Karpas-422 (cell line): ENCODE results near the gene JAK2. TPM values are rescaled to one million over a fixed set of nuclear protein-coding genes. Genes with fewer than 3 reads are reported as not detected.

Experiments
- DNase-seq: peaks from one replicate; pipeline ENCODE4 v3.0.0-alpha.2; 2015
- H2AFZ ChIP-seq: fragments of 200-600 bp; sonication (generic); 2 replicates; pipeline ENCODE4 v1.6.1; 2014; ENCODE audit warnings: antibody characterized with exemption, low read length, mixed read lengths
- H3K27ac ChIP-seq: fragments of 200-600 bp; sonication (generic); 2 replicates; pipeline ENCODE4 v1.5.1; 2014; ENCODE audit warnings: mild to moderate bottlenecking, low read length, moderate library complexity
- H3K27me3 ChIP-seq: fragments of 200-600 bp; sonication (generic); 2 replicates; pipeline ENCODE4 v1.6.1; 2014; ENCODE audit warnings: low read length, mixed read lengths
- H3K36me3 ChIP-seq: fragments of 200-600 bp; sonication (generic); 2 replicates; pipeline ENCODE4 v1.6.1; 2014; ENCODE audit warnings: low read length, mixed read lengths; ENCODE audit not compliant: insufficient read depth
- H3K4me1 ChIP-seq: fragments of 200-600 bp; sonication (generic); 2 replicates; pipeline ENCODE4 v1.6.1; 2014; ENCODE audit warnings: mild to moderate bottlenecking, low read length, mixed read lengths
- H3K4me2 ChIP-seq: fragments of 200-600 bp; sonication (generic); 2 replicates; pipeline ENCODE4 v1.6.1; 2014; ENCODE audit warnings: low read length, low read depth, mild to moderate bottlenecking; ENCODE audit not compliant: poor library complexity, severe bottlenecking
- H3K4me3 ChIP-seq: fragments of 200-600 bp; sonication (generic); 2 replicates; pipeline ENCODE4 v1.5.1; 2014; ENCODE audit warnings: mild to moderate bottlenecking, antibody characterized with exemption, low read length, mixed read lengths
- H3K79me2 ChIP-seq: fragments of 200-600 bp; sonication (generic); 2 replicates; pipeline ENCODE4 v1.6.1; 2014; ENCODE audit warnings: mild to moderate bottlenecking, low read length, mixed read lengths
- H3K9ac ChIP-seq: fragments of 200-600 bp; sonication (generic); 2 replicates; pipeline ENCODE4 v1.6.0; 2014; ENCODE audit warnings: low read length
- H3K9me2 ChIP-seq: fragments of 200-600 bp; sonication (generic), shearing (Covaris generic); replicated peaks from 2 replicates; pipeline ENCODE4 v1.6.0; 2014; ENCODE audit warnings: mild to moderate bottlenecking, low read length, moderate library complexity; ENCODE audit not compliant: insufficient read depth
- H3K9me3 ChIP-seq: fragments of 300-700, 200-600 bp; sonication (generic); 2 replicates; pipeline ENCODE4 v1.6.1; 2014; ENCODE audit warnings: low read length, mixed read lengths
- H4K20me1 ChIP-seq: fragments of 200-600 bp; sonication (generic); 2 replicates; pipeline ENCODE4 v1.6.1; 2014; ENCODE audit warnings: mild to moderate bottlenecking, antibody characterized with exemption, low read length, low read depth; ENCODE audit not compliant: insufficient read depth
- total RNA-seq: library from RNA; depleted of rRNA; stranded (reverse); fragments of >200 nt; shearing (Covaris generic); gene quantifications from 2 replicates; pipeline ENCODE4 v1.2.3, GENCODE V29; 2014; ENCODE audit warnings: low replicate concordance

JAK2 gene
- total RNA-seq, 1 experiment from 2014 or later, result 9.6 TPM

DNA sequence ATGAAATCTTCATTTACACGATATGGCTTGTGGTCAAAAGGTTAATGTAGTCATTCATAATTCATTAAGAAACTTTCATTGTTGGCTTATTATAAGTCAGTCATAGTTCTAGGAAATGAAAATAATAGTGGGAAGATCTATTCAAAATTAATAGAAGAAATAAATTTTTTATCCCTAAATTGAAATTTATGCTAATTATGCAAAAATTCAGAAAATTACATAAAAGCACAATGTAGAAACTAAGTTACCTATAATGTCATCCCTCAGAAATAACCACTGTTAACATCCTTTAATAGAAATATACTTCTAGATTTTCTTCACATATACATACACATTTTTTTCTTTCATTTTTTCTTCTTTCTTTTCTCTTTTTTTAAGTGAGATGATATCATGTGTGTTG is 15.9 kb upstream of the JAK2 start:
- no peak for DNase-seq
- no peaks in the 10 kb centered on the region for H3K27me3 ChIP-seq

DNA sequence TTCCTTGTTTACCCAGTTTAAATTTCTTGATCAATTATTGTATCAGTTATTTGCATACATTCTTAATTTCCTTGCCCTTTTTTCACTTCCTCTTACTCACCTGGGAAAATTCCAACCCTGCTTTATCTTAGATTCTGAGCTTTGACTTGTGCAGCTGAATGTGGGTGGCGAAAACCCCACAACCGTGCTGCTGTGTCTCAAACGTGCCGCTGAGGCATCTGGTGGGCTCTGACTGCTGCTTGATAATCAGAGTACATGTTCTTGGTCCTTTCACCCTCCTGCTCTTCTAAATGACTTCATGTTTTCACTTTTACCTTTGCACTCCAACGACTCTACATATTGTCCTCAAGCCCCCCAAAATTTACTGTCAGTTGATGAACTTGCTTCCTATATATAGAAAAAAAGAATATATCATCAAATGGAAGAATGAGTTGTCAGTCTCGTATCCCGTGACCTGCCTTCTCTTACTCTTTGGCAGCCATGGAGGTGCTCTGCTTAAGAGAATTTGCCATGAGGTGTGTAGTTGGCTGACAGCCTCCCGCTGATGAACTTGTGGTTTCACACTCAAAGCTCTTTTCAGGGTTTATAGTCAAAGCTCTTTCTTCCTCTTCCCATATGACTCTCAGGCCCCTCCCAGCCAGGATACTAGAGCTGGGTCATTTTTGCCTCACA is 14.0 kb upstream of the JAK2 start:
- no peaks in the 10 kb centered on the region for H4K20me1 ChIP-seq
- H3K4me3 ChIP-seq, result no peak overlapping the region
- H3K27ac ChIP-seq, result no peak overlapping the region
- no peak for DNase-seq
- H3K36me3 ChIP-seq, result no peaks in the 10 kb centered on the region
- H3K79me2 ChIP-seq, result no peaks in the 10 kb centered on the region
- H3K4me2 ChIP-seq, result peak overlapping the region; percentile 34
- no peaks in the 10 kb centered on the region for H3K27me3 ChIP-seq
- H3K4me1 ChIP-seq, result peaks cover 16% of the 10 kb centered on the region
- no peak overlapping the region for H3K9ac ChIP-seq
- H2AFZ ChIP-seq, result no peak overlapping the region
- H3K9me3 ChIP-seq, result no peaks in the 10 kb centered on the region
- no peaks in the 10 kb centered on the region for H3K9me2 ChIP-seq

More for the DNA sequence above, 15.9 kb upstream of the JAK2 start:
- H2AFZ ChIP-seq, result no peak overlapping the region
- H3K27ac ChIP-seq, result no peak overlapping the region
- no peaks in the 10 kb centered on the region for H3K79me2 ChIP-seq
- H3K9ac ChIP-seq, result no peak overlapping the region
- no peaks in the 10 kb centered on the region for H3K9me3 ChIP-seq
- H3K4me3 ChIP-seq, result no peak overlapping the region
- no peaks in the 10 kb centered on the region for H3K9me2 ChIP-seq
- no peak overlapping the region for H3K4me2 ChIP-seq
- H4K20me1 ChIP-seq, result no peaks in the 10 kb centered on the region
- H3K4me1 ChIP-seq, result peaks cover 16% of the 10 kb centered on the region
- no peaks in the 10 kb centered on the region for H3K36me3 ChIP-seq

- Histone ChIP-seq H3K79me2 (no peaks in the 10 kb centered on the region), H3K9me3 (no peaks in the 10 kb centered on the region), H3K4me3 (no peak overlapping the region), H3K4me1 (peaks cover 9% of the 10 kb centered on the region), H4K20me1 (no peaks in the 10 kb centered on the region), H3K27ac (no peak overlapping the region), H3K36me3 (no peaks in the 10 kb centered on the region), H2AFZ (no peak overlapping the region), H3K27me3 (no peaks in the 10 kb centered on the region), H3K9me2 (no peaks in the 10 kb centered on the region), H3K9ac (no peak overlapping the region), H3K4me2 (no peak overlapping the region)
- no peak for DNase-seq
These were observed 11.8 kb upstream of the JAK2 start for GRCh38 chr9:4973246-4973645.

GRCh38 chr9:4973902-4974301 is 11.2 kb upstream of the JAK2 start:
- Histone ChIP-seq H3K79me2 (no peaks in the 10 kb centered on the region), H4K20me1 (no peaks in the 10 kb centered on the region), H3K4me3 (no peak overlapping the region), H3K4me1 (peaks cover 9% of the 10 kb centered on the region), H3K9ac (no peak overlapping the region), H3K9me2 (no peaks in the 10 kb centered on the region), H3K36me3 (no peaks in the 10 kb centered on the region), H3K27ac (no peak overlapping the region), H3K4me2 (no peak overlapping the region), H2AFZ (no peak overlapping the region), H3K9me3 (no peaks in the 10 kb centered on the region), H3K27me3 (no peaks in the 10 kb centered on the region)
- DNase-seq, result no peak

DNA sequence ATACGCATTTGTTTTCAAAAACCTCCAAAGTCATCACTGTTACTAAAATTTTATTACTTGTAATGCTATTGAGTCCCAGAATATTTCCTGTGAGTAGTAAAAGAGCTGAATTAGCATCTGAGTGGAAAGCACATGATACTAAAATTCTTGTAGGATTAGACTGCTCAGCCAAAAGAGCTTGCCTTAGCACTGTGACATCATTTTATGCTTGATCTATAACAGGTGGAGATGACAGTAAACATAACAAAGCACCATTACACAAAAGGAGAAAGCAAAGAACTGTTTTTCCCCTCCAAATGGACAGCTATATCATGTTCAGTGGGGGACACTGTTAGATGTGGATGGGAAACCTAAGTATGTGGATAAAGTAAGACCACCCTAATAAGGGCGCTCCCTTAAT is 5.8 kb upstream of the JAK2 start:
- H3K79me2 ChIP-seq, result no peaks in the 10 kb centered on the region
- no peak overlapping the region for H3K27ac ChIP-seq
- H3K4me1 ChIP-seq, result peaks cover 11% of the 10 kb centered on the region
- no peak for DNase-seq
- H2AFZ ChIP-seq, result no peak overlapping the region
- H3K9ac ChIP-seq, result no peak overlapping the region
- no peak overlapping the region for H3K4me2 ChIP-seq
- H3K9me2 ChIP-seq, result no peaks in the 10 kb centered on the region
- no peaks in the 10 kb centered on the region for H3K9me3 ChIP-seq
- no peaks in the 10 kb centered on the region for H4K20me1 ChIP-seq
- H3K27me3 ChIP-seq, result no peaks in the 10 kb centered on the region
- H3K4me3 ChIP-seq, result no peak overlapping the region
- no peaks in the 10 kb centered on the region for H3K36me3 ChIP-seq

DNA sequence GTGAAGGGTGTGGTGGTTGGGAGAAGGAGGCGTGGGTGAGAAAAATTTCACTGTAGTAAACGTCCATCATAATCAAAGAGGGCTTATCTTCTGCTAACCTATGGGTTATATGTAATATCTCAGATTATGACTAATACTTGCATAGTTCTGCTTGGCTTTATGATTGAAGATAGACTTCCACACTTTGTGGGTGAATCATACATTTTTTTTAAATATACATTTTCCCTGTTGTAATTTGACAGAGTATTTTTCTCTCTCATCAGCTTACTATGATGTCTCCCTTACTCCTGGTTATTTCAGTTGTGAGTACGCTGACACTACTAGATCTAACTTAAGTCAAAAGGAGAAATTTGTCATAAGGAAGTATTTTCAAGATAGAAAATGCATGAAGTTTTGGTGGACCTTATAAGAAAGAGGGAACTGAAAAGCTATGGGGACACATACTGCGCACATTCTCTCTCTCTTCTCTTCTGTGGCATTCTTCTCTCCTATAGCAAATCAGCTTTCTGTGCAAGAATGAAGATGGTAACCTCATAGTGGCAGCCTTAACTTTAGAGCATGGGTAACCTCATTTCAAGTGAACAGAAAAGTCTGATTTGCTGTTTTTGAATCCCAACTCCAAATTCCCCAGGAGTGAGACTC is 4.9 kb upstream of the JAK2 start:
- Histone ChIP-seq H3K27me3 (no peaks in the 10 kb centered on the region), H3K4me1 (peaks cover 14% of the 10 kb centered on the region), H3K9me2 (no peaks in the 10 kb centered on the region), H3K9ac (no peak overlapping the region), H3K36me3 (no peaks in the 10 kb centered on the region), H3K4me3 (no peak overlapping the region), H3K4me2 (no peak overlapping the region), H3K27ac (no peak overlapping the region), H3K79me2 (no peaks in the 10 kb centered on the region), H4K20me1 (no peaks in the 10 kb centered on the region), H3K9me3 (no peaks in the 10 kb centered on the region), H2AFZ (no peak overlapping the region)
- DNase-seq, result no peak

DNA sequence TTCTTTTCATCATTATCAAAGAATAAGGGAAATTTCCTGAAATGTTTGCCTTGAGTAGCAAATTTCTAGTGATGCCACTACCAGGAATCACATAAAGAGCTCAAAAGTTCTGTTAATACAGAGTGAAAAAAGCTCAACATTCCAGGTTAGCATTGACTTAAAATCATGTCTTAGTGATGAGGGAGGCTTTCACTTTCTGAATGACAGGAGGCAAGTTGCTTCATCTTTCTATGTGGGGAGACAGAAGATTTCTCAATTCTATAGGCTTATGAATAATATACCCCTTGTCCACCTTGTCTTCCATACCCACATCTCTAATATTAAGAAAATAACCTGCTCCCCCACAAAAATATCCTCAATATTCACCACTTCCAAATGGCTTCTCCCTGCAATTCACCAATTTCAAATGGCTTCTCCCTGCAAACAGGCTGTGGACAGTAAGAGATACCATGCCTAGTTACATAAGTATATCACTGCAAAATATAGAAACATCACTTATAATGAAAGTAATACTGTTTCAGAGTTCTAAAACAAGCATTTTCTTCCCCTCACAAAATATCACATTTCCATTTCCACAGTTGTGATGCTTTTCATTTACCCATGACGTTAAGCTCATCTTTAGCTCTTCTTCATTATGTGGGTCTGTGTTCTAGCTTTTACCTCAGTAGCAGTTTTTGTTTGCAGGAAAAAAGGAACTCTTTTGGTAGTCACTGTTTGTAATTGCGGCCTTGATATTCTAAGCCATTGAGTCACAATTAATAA is 2.2 kb upstream of the JAK2 start:
- Histone ChIP-seq H3K27me3 (no peaks in the 10 kb centered on the region), H3K9me3 (no peaks in the 10 kb centered on the region), H4K20me1 (no peaks in the 10 kb centered on the region), H3K79me2 (peaks cover 15% of the 10 kb centered on the region), H3K27ac (no peak overlapping the region), H3K9ac (no peak overlapping the region; the same call in 1 of the 2 replicates), H3K4me2 (no peak overlapping the region), H3K4me1 (peaks cover 28% of the 10 kb centered on the region), H3K9me2 (no peaks in the 10 kb centered on the region), H2AFZ (no peak overlapping the region), H3K4me3 (no peak overlapping the region), H3K36me3 (no peaks in the 10 kb centered on the region)
- no peak for DNase-seq

GRCh38 chr9:4983601-4984165 is 1.4 kb upstream of the JAK2 start:
- Histone ChIP-seq H3K27me3 (no peaks in the 10 kb centered on the region), H3K79me2 (peaks cover 21% of the 10 kb centered on the region), H3K9ac (peak overlapping the region; percentile 82), H3K4me3 (peak overlapping the region; percentile 79), H3K36me3 (no peaks in the 10 kb centered on the region), H3K27ac (no peak overlapping the region), H4K20me1 (no peaks in the 10 kb centered on the region), H2AFZ (no peak overlapping the region), H3K4me2 (peak overlapping the region; percentile 84), H3K9me3 (no peaks in the 10 kb centered on the region), H3K9me2 (no peaks in the 10 kb centered on the region), H3K4me1 (peaks cover 35% of the 10 kb centered on the region)
- DNase-seq, result no peak
